Right kidney (tissue), 1 donor: ENCODE results near the gene NNMT.

Experiments
- DNase-seq: peaks from one replicate; pipeline ENCODE4 v3.0.0-alpha.2; 2016

Gene NNMT

GRCh38 chr11:114263513-114264170 lies 32.6 kb upstream of the NNMT start:
- no peak for DNase-seq

- DNase-seq, result no peak
Measured at GRCh38 chr11:114264381-114264780, 31.8 kb upstream of the NNMT start.

- DNase-seq, result no peak
Measured at GRCh38 chr11:114265122-114265878, 30.9 kb upstream of the NNMT start.

- no peak for DNase-seq
Measured at GRCh38 chr11:114269498-114269897, 26.7 kb upstream of the NNMT start.

- no peak for DNase-seq
Measured at GRCh38 chr11:114270531-114271270, 25.5 kb upstream of the NNMT start.

DNA sequence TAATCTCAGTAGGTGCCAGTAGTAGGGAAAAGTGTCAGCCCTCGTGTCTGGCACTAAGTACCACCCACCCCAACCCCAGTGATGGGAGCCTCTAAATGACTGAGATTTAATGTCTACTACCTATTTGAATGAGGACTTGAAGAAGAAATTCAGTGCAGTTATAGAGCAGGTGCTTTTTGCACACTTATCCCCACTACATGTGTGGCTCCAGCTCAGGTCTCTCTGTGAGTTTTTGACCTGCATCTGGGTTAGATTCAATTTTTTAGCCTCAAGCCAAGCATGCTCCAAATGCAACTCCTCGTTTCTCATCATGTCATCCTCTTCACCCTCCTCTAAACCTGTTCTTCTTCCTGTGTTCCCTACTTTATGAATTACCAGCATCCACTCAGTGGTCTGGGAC lies 24.9 kb upstream of the NNMT start:
- no peak for DNase-seq

DNA sequence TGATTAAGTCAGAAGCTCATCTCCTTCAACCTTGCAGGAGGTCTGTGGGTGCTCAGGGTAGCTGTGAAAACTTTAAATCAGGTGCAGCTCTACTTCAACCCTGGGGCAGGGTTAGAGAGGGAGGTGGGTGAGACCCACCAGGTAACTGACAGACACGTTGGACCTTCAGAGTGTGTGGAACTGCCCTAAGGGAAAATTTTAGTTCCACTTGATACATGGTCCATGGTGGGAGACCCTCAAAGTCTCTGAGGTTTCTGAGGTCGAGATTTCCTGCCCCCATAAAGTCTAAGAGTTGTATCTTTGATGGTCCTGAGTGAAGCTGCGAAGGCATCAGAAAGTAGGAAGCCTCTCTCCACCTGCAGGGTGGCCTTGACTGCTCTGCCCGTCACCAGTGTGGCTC lies 23.9 kb upstream of the NNMT start:
- DNase-seq, result no peak

GRCh38 chr11:114273071-114273470 lies 23.1 kb upstream of the NNMT start:
- DNase-seq, result no peak

DNA sequence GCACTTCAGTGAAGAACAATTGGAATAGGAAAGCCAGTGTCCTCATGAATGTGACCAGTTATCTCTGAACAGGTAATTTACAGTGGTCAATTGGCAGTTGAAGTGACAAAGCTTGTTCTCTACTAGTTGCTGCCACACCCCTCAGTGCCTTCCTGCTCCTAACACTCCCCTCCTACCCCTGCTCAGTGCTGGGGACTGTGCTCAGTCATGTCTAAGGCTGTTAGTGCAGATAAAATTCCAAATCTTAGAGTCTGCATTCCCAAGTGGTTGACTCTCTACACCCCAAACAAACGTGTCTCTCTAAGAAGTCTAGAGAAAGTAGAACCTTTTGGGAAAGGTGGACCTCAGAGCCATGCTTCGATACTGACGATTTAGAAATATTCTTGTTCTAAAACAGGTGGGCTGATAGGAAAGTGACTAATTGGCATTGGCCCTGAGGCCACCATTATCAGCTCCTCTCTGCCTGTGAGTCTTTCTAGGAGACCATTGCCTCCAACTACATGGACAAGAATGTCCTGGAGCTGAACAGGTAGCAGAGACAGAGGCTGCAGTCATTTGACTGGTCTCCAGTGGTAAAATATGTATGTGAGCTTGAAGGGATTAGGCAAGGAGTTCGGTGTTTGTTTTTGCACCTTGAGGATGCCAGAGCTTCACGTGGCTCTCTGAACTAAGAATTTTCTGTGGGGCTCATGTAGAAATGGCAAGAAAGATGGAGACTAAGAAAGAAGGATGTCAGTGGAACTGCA lies 22.1 kb upstream of the NNMT start:
- no peak for DNase-seq

GRCh38 chr11:114274637-114275036 lies 21.6 kb upstream of the NNMT start:
- DNase-seq, result no peak

DNA sequence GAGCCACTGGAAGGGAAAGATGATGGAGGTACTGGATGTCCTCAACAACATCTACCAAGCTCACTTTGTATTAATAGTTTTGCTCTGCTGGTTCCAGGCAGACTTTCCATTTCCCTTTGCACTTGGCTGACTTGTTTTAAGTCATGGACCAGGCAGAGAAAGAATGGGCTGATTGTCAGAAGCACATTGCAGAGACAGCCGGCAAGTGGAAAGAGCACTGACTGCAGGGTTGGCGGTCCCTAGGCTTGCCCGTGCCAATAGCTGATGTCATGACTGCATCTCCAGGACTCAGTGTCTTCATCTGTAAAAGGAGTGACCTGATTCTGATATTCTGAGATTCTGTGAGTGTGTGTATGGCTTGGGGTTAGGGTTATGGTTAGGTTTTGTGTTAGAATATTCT lies 20.9 kb upstream of the NNMT start:
- no peak for DNase-seq

DNA sequence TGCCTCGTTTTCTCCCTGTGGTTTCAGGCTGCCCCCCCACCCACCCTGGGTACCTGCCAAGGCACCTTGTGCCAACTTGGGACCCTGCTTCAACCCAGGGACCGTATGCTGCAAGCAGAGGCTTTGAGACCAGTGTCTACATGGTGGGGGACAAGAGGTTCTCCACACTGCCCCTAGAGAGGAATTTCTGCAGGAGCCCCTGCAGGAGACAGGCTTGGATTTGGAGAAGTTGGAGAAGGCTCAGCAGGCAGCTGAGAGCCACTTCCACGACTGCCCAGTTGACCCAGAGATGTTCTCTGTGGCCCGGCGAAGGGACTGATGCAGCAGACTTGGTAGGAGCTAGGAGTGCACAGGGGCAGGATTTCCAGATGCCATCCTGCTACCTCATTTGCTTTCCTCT lies 20.1 kb upstream of the NNMT start:
- no peak for DNase-seq

- DNase-seq, result no peak
Measured at GRCh38 chr11:114277637-114278341, 18.4 kb upstream of the NNMT start.

DNA sequence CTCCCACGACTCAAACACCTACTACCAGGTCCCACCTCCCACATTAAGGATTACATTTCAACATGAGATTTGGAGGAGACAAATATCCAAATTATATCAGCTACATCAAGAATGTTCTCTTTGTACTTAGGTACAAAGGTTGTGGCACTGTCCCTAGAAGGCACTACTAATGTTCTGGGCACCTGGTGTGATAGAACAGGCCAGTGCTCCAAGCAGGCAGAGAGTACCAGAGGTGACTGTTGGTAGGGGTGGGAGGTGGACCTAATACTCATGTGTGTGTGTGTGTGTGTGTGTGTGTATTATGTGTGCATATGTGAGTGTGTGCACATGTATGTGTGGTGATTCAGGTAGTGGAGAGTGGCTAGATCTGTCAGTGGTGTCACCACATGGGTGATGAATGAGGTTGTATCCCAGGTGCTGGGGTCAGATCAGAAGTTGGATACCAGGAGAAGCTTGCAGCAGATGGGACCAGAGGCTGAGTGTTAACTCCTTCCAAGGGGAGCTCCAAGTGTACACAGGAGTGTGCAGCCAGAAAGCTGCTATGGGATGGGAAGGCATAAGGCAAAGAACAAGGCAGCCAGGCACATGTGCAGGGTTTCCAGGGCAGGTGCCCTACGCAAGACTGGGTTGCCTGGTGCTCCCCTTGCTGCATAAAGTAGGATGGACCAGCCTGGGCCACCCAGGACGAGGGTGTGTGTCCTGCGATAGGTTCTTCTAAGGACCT lies 17.7 kb upstream of the NNMT start:
- DNase-seq, result no peak

- DNase-seq, result no peak
Measured at GRCh38 chr11:114279792-114280546, 16.2 kb upstream of the NNMT start.

DNA sequence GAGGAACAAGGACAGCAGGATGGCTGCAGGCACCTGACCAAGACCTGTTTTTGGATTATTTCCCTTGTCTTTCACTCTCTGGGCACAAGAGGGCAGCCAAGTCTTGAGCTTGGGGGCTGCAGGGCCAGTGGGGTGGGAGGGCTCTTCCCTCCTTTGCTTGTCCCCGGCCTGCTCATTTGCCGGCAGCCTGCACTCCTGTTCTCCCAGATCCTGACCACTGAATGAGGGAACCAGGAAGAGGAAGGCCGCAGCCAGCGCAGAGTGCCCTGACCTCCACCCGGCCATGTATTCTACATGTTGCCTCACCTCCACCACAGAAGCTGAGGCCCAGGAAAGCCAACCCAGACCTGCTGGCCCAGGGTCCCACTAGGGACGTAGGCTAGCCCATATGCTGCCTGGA lies 15.5 kb upstream of the NNMT start:
- peak; percentile 47 for DNase-seq

DNA sequence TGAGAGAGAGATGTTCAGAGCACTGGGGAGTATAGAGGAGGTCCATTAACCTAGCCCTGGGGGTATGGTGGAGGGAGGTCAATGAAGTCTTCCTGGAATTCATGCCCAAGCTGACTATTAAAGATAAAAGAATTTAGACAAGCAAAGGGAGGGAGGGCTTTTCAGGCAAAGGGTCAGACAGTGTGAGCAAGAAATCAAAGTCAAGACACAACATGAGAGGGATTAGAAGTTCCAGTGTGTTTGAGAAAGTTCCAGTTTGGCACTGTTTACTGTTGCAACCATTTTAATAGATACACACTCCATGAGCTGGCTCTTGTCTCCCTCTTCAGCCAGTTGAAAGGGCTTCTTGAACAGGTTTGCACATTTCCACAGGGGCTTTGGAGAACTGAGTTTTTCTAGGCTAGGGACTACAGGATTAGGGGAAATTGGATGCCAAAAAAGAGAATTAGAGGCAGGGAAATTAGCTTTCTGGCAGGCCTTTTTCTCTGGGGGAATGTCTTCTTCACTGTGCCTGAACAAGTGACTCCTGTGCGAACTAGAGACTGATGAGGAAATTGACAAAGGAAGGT lies 14.7 kb upstream of the NNMT start:
- DNase-seq, result no peak

DNA sequence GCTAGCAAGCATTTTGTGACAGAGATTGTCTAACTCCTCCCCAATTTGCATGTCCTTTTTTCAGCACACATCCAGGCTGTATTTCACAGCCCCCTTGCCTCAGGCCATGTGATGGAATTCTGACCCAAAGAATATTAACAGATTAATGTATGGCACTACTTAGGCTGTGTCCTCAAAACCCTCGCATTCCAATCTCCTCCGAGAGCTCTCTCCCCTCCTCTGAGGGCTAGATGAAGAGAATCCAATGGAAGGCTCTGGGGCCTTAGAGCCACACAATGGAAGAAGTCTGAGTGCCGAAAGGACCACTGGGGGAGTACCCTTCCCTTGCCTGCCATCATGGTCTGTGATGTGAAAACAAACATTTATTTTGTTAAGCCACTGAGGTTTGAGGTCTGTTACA lies 13.7 kb upstream of the NNMT start:
- no peak for DNase-seq

GRCh38 chr11:114283422-114283821 lies 12.8 kb upstream of the NNMT start:
- no peak for DNase-seq

DNA sequence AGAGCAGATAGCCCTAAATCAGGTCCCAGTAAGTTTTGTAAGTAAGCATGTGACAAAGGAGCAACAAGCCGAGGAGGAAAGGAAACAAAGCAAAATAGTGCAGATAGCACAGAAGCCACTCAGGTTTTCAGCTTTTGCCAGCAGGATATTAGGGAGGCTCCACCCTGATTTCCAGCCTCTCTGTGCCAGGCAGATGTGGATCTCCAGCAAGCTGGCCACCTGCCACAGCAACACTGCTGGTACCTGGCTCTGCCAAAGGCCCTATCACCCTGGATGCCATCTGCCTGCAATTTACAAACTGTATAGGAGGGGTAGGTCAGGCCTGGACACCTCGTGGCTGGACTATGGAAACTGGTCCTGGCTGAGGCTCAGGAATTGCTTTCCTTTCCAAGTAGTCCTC lies 12.2 kb upstream of the NNMT start:
- DNase-seq, result no peak
